Measurements from ENCODE around the gene NCOA7. TPM values are rescaled to one million over a fixed set of nuclear protein-coding genes. Genes with fewer than 3 reads are reported as not detected.

Gene NCOA7
- total and polyA plus RNA-seq, 9 of the 15 experiments (the other 6 are each of a cell fraction or from before 2014, with no cell fraction given) = 5.8 to 14.6 (median 9.3) TPM

DNA sequence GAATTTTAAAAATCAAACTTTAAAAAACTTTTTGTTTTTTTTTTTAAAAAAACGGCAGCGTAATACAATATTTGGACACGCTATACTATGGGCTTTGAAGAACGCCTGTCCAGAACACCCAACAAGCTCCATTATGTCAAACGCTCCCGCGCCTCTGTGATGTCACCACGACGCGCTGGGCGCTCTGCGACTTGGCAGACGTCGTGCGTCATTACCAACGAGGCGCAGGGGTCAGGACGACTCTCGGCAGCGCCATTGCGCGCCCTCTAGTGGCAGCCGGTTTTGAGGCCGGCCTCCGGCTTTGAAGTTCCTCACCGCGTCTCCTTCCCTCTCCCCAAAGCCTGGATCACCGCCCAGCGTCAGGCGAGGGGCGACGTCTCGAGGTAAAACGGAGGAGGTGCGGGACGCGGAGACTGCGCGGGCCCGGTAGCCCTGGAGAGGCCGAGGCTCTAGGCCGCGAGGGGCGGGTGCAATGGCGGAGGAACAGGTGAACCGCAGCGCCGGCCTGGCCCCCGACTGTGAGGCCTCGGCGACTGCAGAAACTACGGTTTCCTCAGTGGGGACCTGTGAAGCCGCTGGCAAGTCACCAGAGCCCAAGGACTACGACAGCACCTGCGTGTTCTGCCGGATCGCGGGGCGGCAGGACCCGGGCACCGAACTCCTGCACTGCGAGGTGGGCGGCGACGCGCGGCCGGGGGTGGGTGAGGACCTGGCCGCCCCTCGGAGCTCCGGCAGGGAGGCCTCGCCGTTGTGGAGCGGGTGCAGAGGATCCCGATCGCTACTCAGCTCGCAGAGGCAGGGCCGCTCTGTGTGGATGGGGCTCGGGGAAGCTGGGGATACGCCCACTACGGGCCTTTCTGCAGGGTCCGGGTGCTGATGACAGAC lies 166.0 kb downstream of the NCOA7 start, which contains the start of gene HINT3 (continued):
- peak; percentile 62 for TF ChIP-seq FOXM1 (IDR thresholded peaks at IDR 0.05; ENCODE audit: low read depth)
- 0 out of 2 replicates have a peak, but pooled peaks have one; percentile 76 for TF ChIP-seq FOXM1 (CRISPR knock-in tag; IDR thresholded peaks at IDR 0.05; ENCODE audit: low read depth)
- TF ChIP-seq MAFF (IDR thresholded peaks at IDR 0.05; ENCODE audit: low read length) = no peak
- no peak for TF ChIP-seq ETV6 (IDR thresholded peaks at IDR 0.05; ENCODE audit: borderline replicate concordance in 1 of 2, low read depth in 2 of 2, low read length in 1 of 2)
- no peak for TF ChIP-seq ETV6 (CRISPR knock-in tag; IDR thresholded peaks at IDR 0.05; ENCODE audit: borderline replicate concordance)
- peak; percentile 31 to 96; a peak in 2 of 4 replicates for TF ChIP-seq TBL1XR1 (IDR thresholded peaks at IDR 0.05; ENCODE audit: low read length in 2 of 2)
- TF ChIP-seq HMBOX1 (IDR thresholded peaks at IDR 0.05) = peak; percentile 62; the same call in 1 of the 2 replicates
- TF ChIP-seq E2F4 (CRISPR knock-in tag; IDR thresholded peaks at IDR 0.05; ENCODE audit: low read depth) = peak; percentile 79; the same call in 1 of the 2 replicates
- no peak for TF ChIP-seq ASH1L (IDR thresholded peaks at IDR 0.05; ENCODE audit: borderline replicate concordance, low read depth, partially characterized antibody)
- peak in 1 of 2 experiments; percentile 64; a peak in 1 of 4 replicates for TF ChIP-seq SRF (CRISPR knock-in tag; IDR thresholded peaks at IDR 0.05)
- TF ChIP-seq, protein P1, sequence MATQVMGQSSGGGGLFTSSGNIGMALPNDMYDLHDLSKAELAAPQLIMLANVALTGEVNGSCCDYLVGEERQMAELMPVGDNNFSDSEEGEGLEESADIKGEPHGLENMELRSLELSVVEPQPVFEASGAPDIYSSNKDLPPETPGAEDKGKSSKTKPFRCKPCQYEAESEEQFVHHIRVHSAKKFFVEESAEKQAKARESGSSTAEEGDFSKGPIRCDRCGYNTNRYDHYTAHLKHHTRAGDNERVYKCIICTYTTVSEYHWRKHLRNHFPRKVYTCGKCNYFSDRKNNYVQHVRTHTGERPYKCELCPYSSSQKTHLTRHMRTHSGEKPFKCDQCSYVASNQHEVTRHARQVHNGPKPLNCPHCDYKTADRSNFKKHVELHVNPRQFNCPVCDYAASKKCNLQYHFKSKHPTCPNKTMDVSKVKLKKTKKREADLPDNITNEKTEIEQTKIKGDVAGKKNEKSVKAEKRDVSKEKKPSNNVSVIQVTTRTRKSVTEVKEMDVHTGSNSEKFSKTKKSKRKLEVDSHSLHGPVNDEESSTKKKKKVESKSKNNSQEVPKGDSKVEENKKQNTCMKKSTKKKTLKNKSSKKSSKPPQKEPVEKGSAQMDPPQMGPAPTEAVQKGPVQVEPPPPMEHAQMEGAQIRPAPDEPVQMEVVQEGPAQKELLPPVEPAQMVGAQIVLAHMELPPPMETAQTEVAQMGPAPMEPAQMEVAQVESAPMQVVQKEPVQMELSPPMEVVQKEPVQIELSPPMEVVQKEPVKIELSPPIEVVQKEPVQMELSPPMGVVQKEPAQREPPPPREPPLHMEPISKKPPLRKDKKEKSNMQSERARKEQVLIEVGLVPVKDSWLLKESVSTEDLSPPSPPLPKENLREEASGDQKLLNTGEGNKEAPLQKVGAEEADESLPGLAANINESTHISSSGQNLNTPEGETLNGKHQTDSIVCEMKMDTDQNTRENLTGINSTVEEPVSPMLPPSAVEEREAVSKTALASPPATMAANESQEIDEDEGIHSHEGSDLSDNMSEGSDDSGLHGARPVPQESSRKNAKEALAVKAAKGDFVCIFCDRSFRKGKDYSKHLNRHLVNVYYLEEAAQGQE (IDR thresholded peaks at IDR 0.05; ENCODE audit: borderline replicate concordance) = peak; percentile 96
- TF ChIP-seq, protein P1 (CRISPR knock-in tag; IDR thresholded peaks at IDR 0.05; ENCODE audit: low read depth) = peak; percentile 66; the same call in 1 of the 2 replicates
- TF ChIP-seq PHF8 (IDR thresholded peaks at IDR 0.05; ENCODE audit: borderline replicate concordance, low read length) = peak; percentile 79
- TF ChIP-seq BRCA1 (IDR thresholded peaks at IDR 0.05) = no peak
- TF ChIP-seq BRCA1 (CRISPR knock-in tag; IDR thresholded peaks at IDR 0.05) = no peak
